SK-N-SH (cell line): ENCODE results near the gene E2F1.

Experiments
- EP300 ChIP-seq, 2 experiments: IDR thresholded peaks; 2 replicates each; pipeline versions ENCODE4 v1.4.0 to v1.6.1; 2012; ENCODE audit warnings: borderline replicate concordance in 1 of 2, low read depth in 1 of 2, low read length in 1 of 2
- JUND ChIP-seq: IDR thresholded peaks from 2 replicates; pipeline ENCODE4 v1.4.0; 2012
- SIN3A ChIP-seq: IDR thresholded peaks from 2 replicates; pipeline ENCODE4 v1.6.1; 2012; ENCODE audit warnings: low read depth, mild to moderate bottlenecking, low read length, moderate library complexity, borderline replicate concordance
- YY1 ChIP-seq: IDR thresholded peaks from 2 replicates; pipeline ENCODE4 v1.4.0; 2012; ENCODE audit warnings: low read depth, mild to moderate bottlenecking

DNA sequence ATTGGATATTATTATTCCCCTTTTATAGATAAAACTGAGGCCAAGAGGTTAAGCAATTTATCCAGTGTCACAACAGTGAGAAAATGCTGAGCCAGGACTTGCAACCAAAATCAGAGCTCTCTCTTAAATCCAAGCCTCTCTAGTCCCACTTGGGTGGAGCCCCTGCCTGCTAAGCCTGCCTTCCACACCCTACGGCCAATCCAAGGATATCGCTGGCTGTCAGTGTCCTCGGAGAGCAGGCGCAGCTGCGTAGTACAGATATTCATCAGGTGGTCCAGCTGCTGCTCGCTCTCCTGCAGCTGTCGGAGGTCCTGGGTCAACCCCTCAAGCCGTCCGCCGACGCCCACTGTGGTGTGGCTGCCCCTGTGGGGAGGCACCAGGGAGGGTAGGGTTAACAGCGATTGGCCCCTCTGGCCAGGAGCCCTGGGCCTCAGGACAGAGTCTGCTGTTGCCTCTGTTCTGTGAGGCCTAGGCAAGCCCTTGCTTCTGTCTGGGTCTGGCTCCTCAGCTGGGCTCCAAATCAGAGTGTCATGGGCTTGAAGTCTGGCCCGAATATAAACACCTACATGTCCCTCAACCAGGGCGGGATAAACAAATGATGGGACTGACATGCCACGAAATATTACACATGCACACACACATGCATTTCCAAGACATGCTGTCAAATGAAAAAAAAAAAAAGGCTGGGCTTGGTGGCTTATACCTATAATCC is 8.0 kb downstream of the E2F1 start:
- no peak for TF ChIP-seq SIN3A
- no peak for TF ChIP-seq YY1
- TF ChIP-seq EP300 (IDR thresholded peaks at IDR 0.05; ENCODE audit: borderline replicate concordance in 1 of 2, low read depth in 1 of 2, low read length in 1 of 2), result no peak
- no peak for TF ChIP-seq JUND
